Measurements from ENCODE around the gene ANO4. TPM values are rescaled to one million over a fixed set of nuclear protein-coding genes. Genes with fewer than 3 reads are reported as not detected.

ANO4 gene
- total and polyA plus RNA-seq, 2 of the 8 experiments (the other 6 are each of a cell fraction or from before 2014, with no cell fraction given), result 1.1 to 3.4 TPM

DNA sequence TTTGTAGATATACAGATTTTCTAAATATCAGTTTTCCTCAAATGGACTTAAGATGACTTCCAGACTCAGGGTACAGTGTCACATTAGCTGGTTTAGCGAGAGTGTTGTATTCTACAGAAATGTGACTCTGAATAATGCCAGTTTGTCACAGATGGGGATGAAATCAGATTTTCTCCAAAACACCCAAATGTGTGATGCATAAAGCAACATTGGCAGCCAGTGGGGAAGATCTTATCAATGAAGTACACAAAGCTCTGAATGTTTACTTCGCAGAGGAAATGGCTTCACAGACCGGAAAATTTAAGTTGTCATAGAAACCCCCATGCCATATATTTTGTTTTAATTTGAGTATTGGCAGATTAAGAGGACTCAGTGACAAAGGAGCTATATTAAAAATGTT lies 29.9 kb downstream of the ANO4 start:
- CTCF ChIA-PET (ENCODE audit: partially characterized antibody), result no interaction called here
- Histone ChIP-seq H2AFZ (ENCODE audit: low read length) (no peak overlapping the region), H3K4ac (replicated peaks; ENCODE audit: insufficient read length, low read depth, low read length) (no peak overlapping the region), H3K56ac (replicated peaks; ENCODE audit: insufficient read length, low read depth, low read length) (no peak overlapping the region), H3K9me3 (ENCODE audit: insufficient read depth in 2 of 2, low read depth in 1 of 2, low read length in 1 of 2) (no peaks in the 10 kb centered on the region), H2AK5ac (ENCODE audit: low read depth, low read length) (no peak overlapping the region), H4K91ac (replicated peaks; ENCODE audit: insufficient read length, low read length) (no peak overlapping the region), H3K27ac (ENCODE audit: low read depth, low read length) (no peak overlapping the region), H3K4me3 (ENCODE audit: extremely low read depth in 1 of 4, insufficient read depth in 2 of 4, low read depth in 3 of 4, low read length in 4 of 4) (no peak overlapping the region), H3K4me2 (ENCODE audit: insufficient read depth in 1 of 2, low read depth in 2 of 2, low read length in 2 of 2) (no peak overlapping the region), H2BK5ac (ENCODE audit: low read depth, low read length) (no peak overlapping the region), H2BK20ac (ENCODE audit: low read length) (no peak overlapping the region), H4K5ac (ENCODE audit: insufficient read length, low read depth, low read length) (no peak overlapping the region), H4K20me1 (replicated peaks in 1 of 2; ENCODE audit: control insufficient read depth in 1 of 2, insufficient read depth in 2 of 2, low read length in 2 of 2) (no peaks in the 10 kb centered on the region), H3K18ac (ENCODE audit: extremely low read depth, low read length) (no peak overlapping the region), H3K14ac (ENCODE audit: insufficient read length) (no peak overlapping the region), H3K23me2 (ENCODE audit: low read depth, low read length) (no peaks in the 10 kb centered on the region), H2BK15ac (ENCODE audit: low read length) (no peak overlapping the region), H3K27me3 (replicated peaks in 1 of 4; ENCODE audit: control insufficient read depth in 3 of 4, extremely low read depth in 1 of 4, insufficient read depth in 3 of 4, low read length in 3 of 4) (no peaks in the 10 kb centered on the region), H2BK12ac (ENCODE audit: low read depth, low read length) (no peak overlapping the region), H2BK120ac (replicated peaks; ENCODE audit: low read depth, low read length) (no peak overlapping the region), H3K79me1 (ENCODE audit: low read depth, low read length) (no peaks in the 10 kb centered on the region), H3K4me1 (replicated peaks in 1 of 4; ENCODE audit: control insufficient read depth in 3 of 4, insufficient read depth in 4 of 4, low read length in 3 of 4) (no peaks in the 10 kb centered on the region; a peak in 1 of 7 replicates), H3K79me2 (ENCODE audit: control insufficient read depth in 1 of 2, insufficient read depth in 2 of 2, low read length in 2 of 2) (no peaks in the 10 kb centered on the region), H3K23ac (ENCODE audit: insufficient read length) (no peak overlapping the region), H4K8ac (ENCODE audit: extremely low read depth, insufficient read depth, low read length) (no peak overlapping the region), H3K36me3 (ENCODE audit: control insufficient read depth in 2 of 4, insufficient read depth in 4 of 4, low read length in 3 of 4) (no peaks in the 10 kb centered on the region), H3K9ac (replicated peaks in 1 of 4; ENCODE audit: extremely low read depth in 1 of 4, low read depth in 3 of 4, low read length in 3 of 4) (no peak overlapping the region)
- 92% methylated on average over 3 of the region's 3 CpGs; no CpG with 5 or more reads in 1 of the 2 experiments for WGBS, 2 experiments (ENCODE audit: extremely low coverage in 1 of 2, insufficient coverage in 1 of 2, insufficient read length in 1 of 2, insufficient replicate concordance in 2 of 2, low coverage in 1 of 2, low lambda C conversion rate in 2 of 2, missing lambda C conversion rate in 1 of 2)
- DNase-seq (ENCODE audit: low read depth in 1 of 2, low spot score in 2 of 2) (no peak), FAIRE-seq (no peak)
- POLR2A ChIA-PET (ENCODE audit: partially characterized antibody), result no interaction called here
- TF ChIP-seq, protein P1, sequence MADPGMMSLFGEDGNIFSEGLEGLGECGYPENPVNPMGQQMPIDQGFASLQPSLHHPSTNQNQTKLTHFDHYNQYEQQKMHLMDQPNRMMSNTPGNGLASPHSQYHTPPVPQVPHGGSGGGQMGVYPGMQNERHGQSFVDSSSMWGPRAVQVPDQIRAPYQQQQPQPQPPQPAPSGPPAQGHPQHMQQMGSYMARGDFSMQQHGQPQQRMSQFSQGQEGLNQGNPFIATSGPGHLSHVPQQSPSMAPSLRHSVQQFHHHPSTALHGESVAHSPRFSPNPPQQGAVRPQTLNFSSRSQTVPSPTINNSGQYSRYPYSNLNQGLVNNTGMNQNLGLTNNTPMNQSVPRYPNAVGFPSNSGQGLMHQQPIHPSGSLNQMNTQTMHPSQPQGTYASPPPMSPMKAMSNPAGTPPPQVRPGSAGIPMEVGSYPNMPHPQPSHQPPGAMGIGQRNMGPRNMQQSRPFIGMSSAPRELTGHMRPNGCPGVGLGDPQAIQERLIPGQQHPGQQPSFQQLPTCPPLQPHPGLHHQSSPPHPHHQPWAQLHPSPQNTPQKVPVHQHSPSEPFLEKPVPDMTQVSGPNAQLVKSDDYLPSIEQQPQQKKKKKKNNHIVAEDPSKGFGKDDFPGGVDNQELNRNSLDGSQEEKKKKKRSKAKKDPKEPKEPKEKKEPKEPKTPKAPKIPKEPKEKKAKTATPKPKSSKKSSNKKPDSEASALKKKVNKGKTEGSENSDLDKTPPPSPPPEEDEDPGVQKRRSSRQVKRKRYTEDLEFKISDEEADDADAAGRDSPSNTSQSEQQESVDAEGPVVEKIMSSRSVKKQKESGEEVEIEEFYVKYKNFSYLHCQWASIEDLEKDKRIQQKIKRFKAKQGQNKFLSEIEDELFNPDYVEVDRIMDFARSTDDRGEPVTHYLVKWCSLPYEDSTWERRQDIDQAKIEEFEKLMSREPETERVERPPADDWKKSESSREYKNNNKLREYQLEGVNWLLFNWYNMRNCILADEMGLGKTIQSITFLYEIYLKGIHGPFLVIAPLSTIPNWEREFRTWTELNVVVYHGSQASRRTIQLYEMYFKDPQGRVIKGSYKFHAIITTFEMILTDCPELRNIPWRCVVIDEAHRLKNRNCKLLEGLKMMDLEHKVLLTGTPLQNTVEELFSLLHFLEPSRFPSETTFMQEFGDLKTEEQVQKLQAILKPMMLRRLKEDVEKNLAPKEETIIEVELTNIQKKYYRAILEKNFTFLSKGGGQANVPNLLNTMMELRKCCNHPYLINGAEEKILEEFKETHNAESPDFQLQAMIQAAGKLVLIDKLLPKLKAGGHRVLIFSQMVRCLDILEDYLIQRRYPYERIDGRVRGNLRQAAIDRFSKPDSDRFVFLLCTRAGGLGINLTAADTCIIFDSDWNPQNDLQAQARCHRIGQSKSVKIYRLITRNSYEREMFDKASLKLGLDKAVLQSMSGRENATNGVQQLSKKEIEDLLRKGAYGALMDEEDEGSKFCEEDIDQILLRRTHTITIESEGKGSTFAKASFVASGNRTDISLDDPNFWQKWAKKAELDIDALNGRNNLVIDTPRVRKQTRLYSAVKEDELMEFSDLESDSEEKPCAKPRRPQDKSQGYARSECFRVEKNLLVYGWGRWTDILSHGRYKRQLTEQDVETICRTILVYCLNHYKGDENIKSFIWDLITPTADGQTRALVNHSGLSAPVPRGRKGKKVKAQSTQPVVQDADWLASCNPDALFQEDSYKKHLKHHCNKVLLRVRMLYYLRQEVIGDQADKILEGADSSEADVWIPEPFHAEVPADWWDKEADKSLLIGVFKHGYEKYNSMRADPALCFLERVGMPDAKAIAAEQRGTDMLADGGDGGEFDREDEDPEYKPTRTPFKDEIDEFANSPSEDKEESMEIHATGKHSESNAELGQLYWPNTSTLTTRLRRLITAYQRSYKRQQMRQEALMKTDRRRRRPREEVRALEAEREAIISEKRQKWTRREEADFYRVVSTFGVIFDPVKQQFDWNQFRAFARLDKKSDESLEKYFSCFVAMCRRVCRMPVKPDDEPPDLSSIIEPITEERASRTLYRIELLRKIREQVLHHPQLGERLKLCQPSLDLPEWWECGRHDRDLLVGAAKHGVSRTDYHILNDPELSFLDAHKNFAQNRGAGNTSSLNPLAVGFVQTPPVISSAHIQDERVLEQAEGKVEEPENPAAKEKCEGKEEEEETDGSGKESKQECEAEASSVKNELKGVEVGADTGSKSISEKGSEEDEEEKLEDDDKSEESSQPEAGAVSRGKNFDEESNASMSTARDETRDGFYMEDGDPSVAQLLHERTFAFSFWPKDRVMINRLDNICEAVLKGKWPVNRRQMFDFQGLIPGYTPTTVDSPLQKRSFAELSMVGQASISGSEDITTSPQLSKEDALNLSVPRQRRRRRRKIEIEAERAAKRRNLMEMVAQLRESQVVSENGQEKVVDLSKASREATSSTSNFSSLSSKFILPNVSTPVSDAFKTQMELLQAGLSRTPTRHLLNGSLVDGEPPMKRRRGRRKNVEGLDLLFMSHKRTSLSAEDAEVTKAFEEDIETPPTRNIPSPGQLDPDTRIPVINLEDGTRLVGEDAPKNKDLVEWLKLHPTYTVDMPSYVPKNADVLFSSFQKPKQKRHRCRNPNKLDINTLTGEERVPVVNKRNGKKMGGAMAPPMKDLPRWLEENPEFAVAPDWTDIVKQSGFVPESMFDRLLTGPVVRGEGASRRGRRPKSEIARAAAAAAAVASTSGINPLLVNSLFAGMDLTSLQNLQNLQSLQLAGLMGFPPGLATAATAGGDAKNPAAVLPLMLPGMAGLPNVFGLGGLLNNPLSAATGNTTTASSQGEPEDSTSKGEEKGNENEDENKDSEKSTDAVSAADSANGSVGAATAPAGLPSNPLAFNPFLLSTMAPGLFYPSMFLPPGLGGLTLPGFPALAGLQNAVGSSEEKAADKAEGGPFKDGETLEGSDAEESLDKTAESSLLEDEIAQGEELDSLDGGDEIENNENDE (IDR thresholded peaks at IDR 0.05; ENCODE audit: insufficient replicate concordance, low read length), result no peak
